Skeletal muscle satellite cell (primary cell): ENCODE results near the gene PTPRH.
"Not testable (repeated sequence)": the region's sequence is repeated elsewhere in the genome, so short reads cannot be mapped to it uniquely, and the experiment has no call there.

Experiments
- H3K27me3 ChIP-seq: 2 replicates; pipeline ENCODE4 v1.7.0; 2013; ENCODE audit warnings: low read length; ENCODE audit not compliant: control insufficient read depth, insufficient read depth
- H3K36me3 ChIP-seq: 2 replicates; pipeline ENCODE4 v1.7.0; 2013; ENCODE audit warnings: mild to moderate bottlenecking, control low read depth, low read length; ENCODE audit not compliant: insufficient read depth
- H3K4me1 ChIP-seq: 2 replicates; pipeline ENCODE4 v1.7.0; 2013; ENCODE audit warnings: low read length; ENCODE audit not compliant: control insufficient read depth, insufficient read depth
- H3K4me2 ChIP-seq: 2 replicates; pipeline ENCODE4 v1.7.0; 2013; ENCODE audit warnings: mild to moderate bottlenecking, low read length
- H3K4me3 ChIP-seq: 2 replicates; pipeline ENCODE4 v1.7.0; 2013; ENCODE audit warnings: low read length
- H3K9ac ChIP-seq: 2 replicates; pipeline ENCODE4 v1.7.0; 2013; ENCODE audit warnings: mild to moderate bottlenecking, low read depth, low read length, moderate library complexity
- H3K9me3 ChIP-seq: replicated peaks from 2 replicates; pipeline ENCODE4 v1.7.0; 2013; ENCODE audit warnings: mild to moderate bottlenecking, control low read depth, low read length

PTPRH gene

DNA sequence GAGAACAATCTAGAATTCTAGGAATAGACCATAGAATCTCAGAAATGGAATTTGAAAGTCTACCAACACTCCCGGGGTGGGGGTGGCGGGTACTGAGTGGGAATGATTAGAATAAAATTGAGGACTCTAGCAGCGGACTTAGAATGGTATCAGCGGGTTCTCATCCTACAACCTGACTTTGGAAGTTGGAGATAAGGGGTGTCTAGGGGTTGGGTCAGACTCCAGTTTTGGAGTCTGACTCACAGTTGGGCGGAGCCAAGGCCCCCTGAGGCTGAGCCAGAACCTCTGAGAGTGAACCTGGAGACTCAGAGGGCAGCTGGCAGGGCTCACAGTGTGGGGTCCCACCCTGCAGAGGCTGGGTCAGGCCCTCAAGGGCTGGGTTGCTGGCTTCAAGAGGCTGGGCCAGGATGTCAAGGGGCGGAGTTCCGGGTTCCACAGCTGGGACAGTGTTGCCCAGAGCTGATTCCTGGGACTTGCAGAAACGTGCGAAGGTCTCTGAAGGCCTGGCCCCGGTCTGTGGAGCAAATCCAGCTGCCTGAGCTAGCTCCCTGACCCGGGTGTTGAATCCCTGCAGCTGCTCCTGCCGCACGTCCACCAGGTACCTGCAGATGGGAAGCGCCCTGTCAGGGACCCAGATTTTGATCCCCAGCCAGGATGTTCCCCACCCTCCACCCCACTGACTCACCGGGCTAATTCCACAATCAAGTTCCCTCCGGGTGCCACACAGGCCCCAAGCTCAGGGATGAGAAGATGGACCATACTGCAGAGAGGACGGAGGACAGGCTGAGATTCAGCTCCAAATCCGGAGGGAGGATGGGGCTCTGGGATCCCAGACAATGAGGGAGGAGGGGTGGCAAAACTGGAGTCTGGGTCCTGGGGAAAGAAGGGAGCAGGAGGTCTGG is 50.2 kb downstream of the PTPRH start:
- peaks cover 20% of the 10 kb centered on the region for H3K27me3 ChIP-seq
- H3K9me3 ChIP-seq: no peaks in the 10 kb centered on the region
- H3K9ac ChIP-seq: no peak overlapping the region
- peaks cover 8% of the 10 kb centered on the region for H3K4me1 ChIP-seq
- H3K36me3 ChIP-seq: no peaks in the 10 kb centered on the region
- no peak overlapping the region for H3K4me2 ChIP-seq
- no peak overlapping the region for H3K4me3 ChIP-seq

DNA sequence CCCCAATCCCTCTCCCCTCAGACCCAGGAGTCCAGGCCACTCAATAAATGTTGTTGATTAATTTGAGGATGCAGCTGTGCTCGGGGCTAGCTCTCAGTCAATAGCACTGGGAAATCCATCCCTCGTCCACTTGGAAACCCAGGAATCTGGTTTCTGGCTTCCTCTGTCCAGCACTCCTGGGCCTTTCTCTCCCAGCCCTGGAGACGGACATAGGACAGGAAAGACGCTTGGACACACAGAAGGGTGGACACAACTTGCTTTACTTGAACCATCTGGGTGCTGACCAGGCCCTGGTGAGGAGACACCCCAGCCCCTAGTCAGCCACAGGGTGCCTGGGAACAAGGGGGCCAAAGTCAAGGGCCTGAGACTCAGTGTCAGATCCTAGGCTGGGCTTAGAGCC is 50.9 kb downstream of the PTPRH start:
- Histone ChIP-seq H3K27me3 (peaks cover 23% of the 10 kb centered on the region), H3K4me3 (no peak overlapping the region), H3K36me3 (no peaks in the 10 kb centered on the region), H3K9ac (no peak overlapping the region), H3K4me2 (no peak overlapping the region), H3K4me1 (peaks cover 8% of the 10 kb centered on the region), H3K9me3 (no peaks in the 10 kb centered on the region)

- peaks cover 8% of the 10 kb centered on the region for H3K4me1 ChIP-seq
- peaks cover 18% of the 10 kb centered on the region for H3K27me3 ChIP-seq
- H3K36me3 ChIP-seq: no peaks in the 10 kb centered on the region
- H3K9ac ChIP-seq: no peak within 1 kb of the TSS
- H3K4me3 ChIP-seq: no peak within 1 kb of the TSS
- H3K9me3 ChIP-seq: no peaks in the 10 kb centered on the region
- no peak within 1 kb of the TSS for H3K4me2 ChIP-seq
Measured at GRCh38 chr19:55157064-55157908, 52.0 kb downstream of the PTPRH start, which contains the start of gene TNNI3. TSS of gene TNNI3 (minus strand) at chr19:55157732. CDS start at chr19:55157589, 143 bp downstream.

GRCh38 chr19:55156202-55157063 is 52.9 kb downstream of the PTPRH start:
- H3K4me3 ChIP-seq: no peak overlapping the region

GRCh38 chr19:55155784-55156183 is 53.5 kb downstream of the PTPRH start:
- not testable (repeated sequence) for H3K36me3 ChIP-seq, H3K4me3 ChIP-seq, H3K9me3 ChIP-seq, H3K4me1 ChIP-seq, H3K27me3 ChIP-seq, H3K9ac ChIP-seq
- peak overlapping the region; percentile 25 for H3K4me2 ChIP-seq

More at GRCh38 chr19:55156202-55157063, 52.9 kb downstream of the PTPRH start:
- Histone ChIP-seq H3K9me3 (no peaks in the 10 kb centered on the region), H3K27me3 (peaks cover 10% of the 10 kb centered on the region), H3K4me2 (peak overlapping the region; percentile 25), H3K4me1 (peaks cover 8% of the 10 kb centered on the region), H3K9ac (no peak overlapping the region), H3K36me3 (no peaks in the 10 kb centered on the region)

- H3K4me1 ChIP-seq: peaks cover under 1% of the 10 kb centered on the region
- no peaks in the 10 kb centered on the region for H3K9me3 ChIP-seq
- H3K36me3 ChIP-seq: no peaks in the 10 kb centered on the region
- no peak overlapping the region for H3K9ac ChIP-seq
- H3K4me3 ChIP-seq: no peak overlapping the region
- no peak overlapping the region for H3K4me2 ChIP-seq
- peaks cover 16% of the 10 kb centered on the region for H3K27me3 ChIP-seq
Measured at GRCh38 chr19:55153652-55154264, 55.5 kb downstream of the PTPRH start.

- no peak overlapping the region for H3K4me2 ChIP-seq
- no peaks in the 10 kb centered on the region for H3K36me3 ChIP-seq
- no peak overlapping the region for H3K9ac ChIP-seq
- no peaks in the 10 kb centered on the region for H3K4me1 ChIP-seq
- H3K9me3 ChIP-seq: no peaks in the 10 kb centered on the region
- H3K27me3 ChIP-seq: peaks cover 23% of the 10 kb centered on the region
- H3K4me3 ChIP-seq: no peak overlapping the region
Measured at GRCh38 chr19:55152017-55152416, 57.3 kb downstream of the PTPRH start.

DNA sequence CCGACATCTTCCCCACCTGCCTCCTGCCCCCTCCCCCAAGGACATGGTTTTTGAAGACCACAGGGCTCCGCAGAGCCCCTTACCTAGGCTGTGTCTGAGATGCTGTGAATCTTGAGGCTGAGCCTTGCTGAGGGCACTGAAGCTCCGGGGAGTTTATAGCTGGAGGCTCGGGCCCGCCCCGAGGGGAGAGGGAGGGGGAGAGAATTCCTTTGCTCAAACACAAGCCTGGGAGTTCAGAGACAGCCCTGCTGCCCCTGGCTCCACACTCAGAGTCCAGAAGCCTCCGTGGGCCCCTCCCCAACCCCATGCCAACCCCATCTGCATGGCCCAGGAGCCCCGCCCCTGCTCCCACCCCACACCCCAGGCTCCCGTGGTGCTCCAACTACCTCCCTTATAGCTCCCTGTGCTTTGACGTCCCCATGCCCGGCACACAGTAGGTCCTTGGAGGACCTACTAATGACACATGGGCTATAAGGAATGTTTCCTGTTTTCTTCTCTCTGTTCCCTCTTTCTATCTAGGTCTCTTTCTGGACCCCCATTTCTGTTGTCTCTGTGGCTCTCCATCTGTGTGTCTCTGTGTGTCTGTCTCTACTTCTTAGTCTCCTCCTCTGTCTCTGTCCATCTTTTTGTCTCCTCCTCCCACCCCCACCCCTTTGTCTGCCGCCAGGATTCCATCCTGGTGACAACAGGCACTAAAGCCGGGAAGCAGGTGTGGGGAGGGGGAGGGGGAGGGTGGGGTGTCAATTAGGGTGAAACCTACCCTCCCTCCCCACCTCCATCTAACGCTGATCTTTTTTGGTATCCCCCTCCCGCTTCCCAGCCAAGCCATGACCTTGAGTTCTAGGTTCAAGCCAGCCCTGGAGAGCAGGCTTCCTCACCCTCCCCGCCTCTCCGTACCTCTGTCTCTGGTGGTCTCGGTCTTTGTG is 60.0 kb downstream of the PTPRH start, which contains the start of gene TNNT1:
Gene TNNT1 (minus strand): TSS at position 129 of the 926 bp plus-strand sequence. CDS start 2,049 bp downstream, outside the sequence.
- H3K9me3 ChIP-seq: no peaks in the 10 kb centered on the region
- H3K36me3 ChIP-seq: no peaks in the 10 kb centered on the region
- H3K4me2 ChIP-seq: no peak within 1 kb of the TSS
- H3K9ac ChIP-seq: no peak within 1 kb of the TSS
- H3K4me3 ChIP-seq: no peak within 1 kb of the TSS
- H3K27me3 ChIP-seq: peaks cover 32% of the 10 kb centered on the region
- no peaks in the 10 kb centered on the region for H3K4me1 ChIP-seq

DNA sequence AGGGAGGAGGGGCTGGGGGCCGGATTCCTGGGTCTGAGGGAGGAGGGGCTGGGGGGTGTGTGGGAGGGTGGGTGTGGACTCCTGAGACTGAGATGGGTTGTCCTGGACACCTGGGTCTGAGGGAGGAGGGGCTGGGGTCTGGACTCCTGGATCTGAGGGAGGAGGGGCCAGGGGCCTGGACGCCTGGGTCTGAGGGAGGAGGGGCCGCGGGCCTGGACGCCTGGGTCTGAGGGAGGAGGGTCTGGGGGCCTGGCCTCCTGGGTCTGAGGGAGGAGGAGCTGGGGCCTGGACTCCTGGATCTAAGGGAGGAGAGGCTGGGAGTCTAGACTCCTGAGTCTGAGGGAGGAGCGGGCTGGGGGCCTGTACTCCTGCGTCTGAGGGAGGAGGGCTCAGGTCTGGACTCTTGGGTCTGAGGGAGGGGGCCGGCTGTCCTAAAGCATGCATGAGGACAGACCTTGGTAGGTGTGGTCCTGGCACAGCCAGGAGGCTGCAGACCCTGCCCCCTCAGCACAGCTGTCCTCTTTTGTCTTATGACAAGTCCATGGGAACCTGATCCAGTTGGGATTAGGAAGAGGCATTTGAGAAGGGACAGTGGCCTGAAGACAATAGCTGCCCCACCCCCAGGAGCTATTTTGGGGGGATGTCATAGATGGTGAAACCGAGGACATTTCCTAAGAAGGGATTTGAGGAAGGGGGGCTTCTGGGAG is 61.6 kb downstream of the PTPRH start:
- no peak overlapping the region for H3K9ac ChIP-seq
- no peak overlapping the region for H3K4me3 ChIP-seq
- no peaks in the 10 kb centered on the region for H3K9me3 ChIP-seq
- peaks cover 30% of the 10 kb centered on the region for H3K27me3 ChIP-seq
- no peak overlapping the region for H3K4me2 ChIP-seq
- H3K36me3 ChIP-seq: no peaks in the 10 kb centered on the region
- H3K4me1 ChIP-seq: no peaks in the 10 kb centered on the region
